HepG2 (cell line): ENCODE data around the gene KRT32. TPM values are rescaled to one million over a fixed set of nuclear protein-coding genes. Genes with fewer than 3 reads are reported as not detected.

Experiments used
- ATAC-seq: fragments of 200-7000 bp; cut with Tn5 transposase; 3 replicates; pipeline ENCODE4 v1.9.1; 2020; ENCODE audit warnings: mild to moderate bottlenecking, moderate library complexity
- BruUV-seq: library from RNA; stranded (reverse); fragments of 400-500 nt; replicated peaks from 2 replicates; lab custom pipeline; 2021; lab: Mats Ljungman, UMichigan
- CTCF ChIA-PET: fragments of 300-600 bp; formaldehyde crosslinking; extraction: SDS; loops from one replicate; lab custom pipeline; 2021; ENCODE audit warnings: low total read pairs, inconsistent platforms, low intra/inter-chr PET ratio; lab: Yijun Ruan, JAX
- POLR2A ChIA-PET: fragments of 350-600 bp; sonication (Branson Sonifier 250); formaldehyde crosslinking; loops from one replicate; lab custom pipeline; 2020; ENCODE audit warnings: antibody characterized with exemption, inconsistent platforms; lab: Yijun Ruan, JAX
- DNase-seq: peaks from one replicate; pipeline ENCODE4 v3.0.0-alpha.2; 2015; ENCODE audit warnings: low spot score
- FAIRE-seq: peaks from 3 replicates; lab custom pipeline; 2011; peaks lifted over from hg19 to GRCh38; lab: Jason Lieb, UNC
- H2AFZ ChIP-seq: one replicate; pipeline ENCODE4 v1.6.1; 2011; ENCODE audit warnings: low read length, inconsistent platforms
- H3K27ac ChIP-seq: fragments of 300-600 bp; 3 replicates; pipeline ENCODE4 v1.8.0; 2011; ENCODE audit warnings: mixed run types, mild to moderate bottlenecking, mixed read lengths, low read length, inconsistent platforms; ENCODE audit not compliant: insufficient read depth; ENCODE audit errors: extremely low read length
- H3K27me3 ChIP-seq, 2 experiments: fragments of 200-600 bp in 1 of 2; 2 replicates in 1 of 2; 3 replicates in 1 of 2; pipeline versions ENCODE4 v1.6.0 to v1.8.0; 2011; ENCODE audit warnings: low read length in 2 of 2, mild to moderate bottlenecking in 2 of 2, moderate library complexity in 2 of 2, inconsistent platforms in 1 of 2; ENCODE audit not compliant: insufficient read depth in 2 of 2, control insufficient read depth in 1 of 2
- H3K36me3 ChIP-seq, 2 experiments: fragments of 200-600 bp in 1 of 2; replicated peaks in 1 of 2; 2 replicates in 1 of 2; 3 replicates in 1 of 2; pipeline versions ENCODE4 v1.5.1 to v1.8.0; 2011; ENCODE audit warnings: low read length in 2 of 2, inconsistent platforms in 1 of 2; ENCODE audit not compliant: insufficient read depth in 2 of 2, control insufficient read depth in 1 of 2
- H3K4me1 ChIP-seq: 2 replicates; pipeline ENCODE4 v1.5.1; 2012; ENCODE audit warnings: low read length, inconsistent platforms; ENCODE audit not compliant: insufficient read depth
- H3K4me2 ChIP-seq: 2 replicates; pipeline ENCODE4 v1.6.0; 2011; ENCODE audit warnings: low read depth, low read length, inconsistent platforms
- H3K4me3 ChIP-seq, 3 experiments: fragments of 200-600 bp in 1 of 3; sonication (generic), shearing (Covaris generic) in 1 of 3; replicated peaks in 1 of 3; 2 replicates each; pipeline ENCODE4 v1.5.1; 2011 to 2016; ENCODE audit warnings: low read length in 3 of 3, inconsistent platforms in 2 of 3, low read depth in 2 of 3, mild to moderate bottlenecking in 2 of 3, control low read depth in 1 of 3, mixed read lengths in 1 of 3; ENCODE audit not compliant: insufficient read depth in 1 of 3
- H3K79me2 ChIP-seq: one replicate; pipeline ENCODE4 v1.6.1; 2011; ENCODE audit warnings: low read length, inconsistent platforms; ENCODE audit not compliant: insufficient read depth
- H3K9ac ChIP-seq: 2 replicates; pipeline ENCODE4 v1.6.0; 2011; ENCODE audit warnings: mild to moderate bottlenecking, low read depth, low read length, inconsistent platforms; ENCODE audit not compliant: insufficient read depth
- H3K9me3 ChIP-seq: 2 replicates; pipeline ENCODE4 v1.5.1; 2012; ENCODE audit warnings: mild to moderate bottlenecking, low read length
- H4K20me1 ChIP-seq: 2 replicates; pipeline ENCODE4 v1.6.0; 2011; ENCODE audit warnings: inconsistent platforms, mild to moderate bottlenecking, low read length, moderate library complexity; ENCODE audit not compliant: insufficient read depth
- AFF4 ChIP-seq: sonication (generic); formaldehyde crosslinking; IDR thresholded peaks from 2 replicates; pipeline ENCODE4 v1.4.0; 2020; ENCODE audit warnings: missing genetic modification reagents
- AGO1 ChIP-seq: fragments of 200-400 bp; formaldehyde crosslinking; IDR thresholded peaks from 2 replicates; pipeline ENCODE4 v1.6.1; 2017; ENCODE audit warnings: mild to moderate bottlenecking, low read depth, low read length, moderate library complexity; ENCODE audit not compliant: poor library complexity, severe bottlenecking
- ATF3 ChIP-seq: sonication (generic); formaldehyde crosslinking; IDR thresholded peaks from 2 replicates; pipeline ENCODE4 v1.4.0; 2020; ENCODE audit warnings: missing genetic modification reagents
- MXD1 ChIP-seq: sonication (generic); formaldehyde crosslinking; IDR thresholded peaks from 2 replicates; pipeline ENCODE4 v1.4.0; 2020; ENCODE audit warnings: mild to moderate bottlenecking, missing genetic modification reagents
- NR0B2 ChIP-seq: sonication (generic); formaldehyde crosslinking; IDR thresholded peaks from 2 replicates; pipeline ENCODE4 v1.4.0; 2020; ENCODE audit warnings: mild to moderate bottlenecking, missing genetic modification reagents
- SAP130 ChIP-seq: IDR thresholded peaks from 2 replicates; pipeline ENCODE4 v1.6.1; 2016; ENCODE audit warnings: low read depth
- SMC3 ChIP-seq: IDR thresholded peaks from 2 replicates; pipeline ENCODE4 v1.6.1; 2011; ENCODE audit warnings: low read length, improper control_type of control experiment
- XRCC5 ChIP-seq: fragments of 200-400 bp; formaldehyde crosslinking; optimal IDR thresholded peaks from 2 replicates; pipeline ENCODE3; 2017; ENCODE audit warnings: mild to moderate bottlenecking, low read length
- ZFP62 ChIP-seq: sonication (generic); formaldehyde crosslinking; IDR thresholded peaks from 2 replicates; pipeline ENCODE4 v1.4.0; 2020; ENCODE audit warnings: missing genetic modification reagents
- ZFP82 ChIP-seq: sonication (generic); formaldehyde crosslinking; IDR thresholded peaks from 2 replicates; pipeline ENCODE4 v1.5.1; 2020; ENCODE audit warnings: mild to moderate bottlenecking, missing genetic modification reagents, borderline replicate concordance
- ZFY ChIP-seq: sonication (generic); formaldehyde crosslinking; IDR thresholded peaks from 2 replicates; pipeline ENCODE4 v1.4.0; 2020; ENCODE audit warnings: missing genetic modification reagents
- ZNF281 ChIP-seq: sonication (generic); formaldehyde crosslinking; IDR thresholded peaks from 2 replicates; pipeline ENCODE4 v1.4.0; 2020; ENCODE audit warnings: missing genetic modification reagents, borderline replicate concordance
- ZNF619 ChIP-seq: sonication (generic); formaldehyde crosslinking; IDR thresholded peaks from 2 replicates; pipeline ENCODE4 v1.4.0; 2020; ENCODE audit warnings: mild to moderate bottlenecking, missing genetic modification reagents
- ZNF713 ChIP-seq: sonication (generic); formaldehyde crosslinking; IDR thresholded peaks from 2 replicates; pipeline ENCODE4 v1.4.0; 2020; ENCODE audit warnings: mild to moderate bottlenecking, missing genetic modification reagents
- ZNF788 ChIP-seq: sonication (generic); formaldehyde crosslinking; IDR thresholded peaks from 2 replicates; pipeline ENCODE4 v1.5.0; 2020; ENCODE audit warnings: mild to moderate bottlenecking, missing genetic modification reagents, borderline replicate concordance
- WGBS: methylation state at CpG from one replicate; pipeline ENCODE4 v1.1.6; 2017; ENCODE audit warnings: low lambda C conversion rate; 5-methylcytosine and 5-hydroxymethylcytosine counted together
- in situ Hi-C: cut with HindIII; loops from 2 replicates; pipeline ENCODE4 v1.10.0; 2017; ENCODE audit warnings: low pct_unique_long_range_greater_than_20kb; ENCODE audit not compliant: extremely low pct_ligation_motif_present
- intact Hi-C: fragments of 100-400 bp; cut with micrococcal nuclease; formaldehyde crosslinking; loops from one replicate; pipeline ENCODE4 v1.10.0; 2022; ENCODE audit not compliant: unreplicated experiment
- polyA plus RNA-seq, 8 experiments: library from polyadenylated mRNA; depleted of rRNA in 3 of 8; stranded (reverse) in 7 of 8; unstranded in 1 of 8; fragments of >200 nt; fragmentation: Illumina TruSeq in 4 of 8; extraction: Trizol in 4 of 8; gene quantifications; 2 replicates each; pipeline versions ENCODE4 v1.2.1 to v1.2.3, GENCODE V29; 2011 to 2016; ENCODE audit warnings: low read depth in 4 of 8, missing spikeins in 1 of 8, mixed read lengths in 1 of 8; ENCODE audit not compliant: insufficient read depth in 1 of 8
- total RNA-seq, 5 experiments: library from RNA; depleted of rRNA; stranded (reverse); fragments of >200 nt; fragmentation: Illumina TruSeq; extraction: Trizol; gene quantifications; 2 replicates each; pipeline ENCODE4 v1.2.3, GENCODE V29; 2016; ENCODE audit warnings: low read depth in 1 of 5

The KRT32 gene
- total and polyA plus RNA-seq, 2 of the 13 experiments (the other 11 are each of a cell fraction or from before 2014, with no cell fraction given) = not detected

- no peak overlapping the region for H3K9ac ChIP-seq
- 29% methylated on average over 23 of the region's 29 CpGs for WGBS
- no peaks in the 10 kb centered on the region for H3K9me3 ChIP-seq
- H3K36me3 ChIP-seq = no peaks in the 10 kb centered on the region
- no peaks in the 10 kb centered on the region for H3K4me1 ChIP-seq
- BruUV-seq = no TSS peak
- intact Hi-C loops (no loop called here), in situ Hi-C loops (loop anchor here (5.0 kb wide), 1 partner anchor 60 kb away; no protein-coding TSS in a partner anchor)
- H3K27ac ChIP-seq = no peak overlapping the region
- no peaks in the 10 kb centered on the region for H3K79me2 ChIP-seq
- H3K4me2 ChIP-seq = no peak overlapping the region
- no peaks in the 10 kb centered on the region for H4K20me1 ChIP-seq
- no peak overlapping the region for H2AFZ ChIP-seq
- peak; percentile 42 for DNase-seq
- no peak overlapping the region for H3K4me3 ChIP-seq
- ChIA-PET POLR2A (interaction anchor here (1.4 kb wide), 1 partner anchor 41 kb away, joined by 3 read pairs; the partner anchor contains the start of gene KRT19), CTCF (interaction anchor here (0.9 to 3.9 kb wide), 8 partner anchors 10 to 630 kb away, joined by 3 to 39 read pairs (median 4); no protein-coding TSS in a partner anchor)
- peak; percentile 86 for FAIRE-seq
- H3K27me3 ChIP-seq = peaks cover 1 to 45% of the 10 kb centered on the region in 2 experiments; a peak in 4 of 5 replicates
- peak; percentile 87 for ATAC-seq
- TF ChIP-seq AFF4 (CRISPR knock-in tag) (no peak), SMC3 (peak; percentile 68), MXD1 (CRISPR knock-in tag) (0 out of 2 replicates have a peak, but pooled peaks have one; percentile 55), ZFY (CRISPR knock-in tag) (peak; percentile 46; the same call in 1 of the 2 replicates), ZNF713 (CRISPR knock-in tag) (0 out of 2 replicates have a peak, but pooled peaks have one; percentile 28), XRCC5 (peak; percentile 23), ZFP82 (no peak), NR0B2 (CRISPR knock-in tag) (0 out of 2 replicates have a peak, but pooled peaks have one; percentile 20), SAP130 (peak; percentile 16; the same call in 1 of the 2 replicates), ZNF619 (CRISPR knock-in tag) (0 out of 2 replicates have a peak, but pooled peaks have one; percentile 28), ATF3 (CRISPR knock-in tag) (0 out of 2 replicates have a peak, but pooled peaks have one; percentile 19), AGO1 (peak; percentile 30), ZNF281 (CRISPR knock-in tag) (no peak), ZNF788 (0 out of 2 replicates have a peak, but pooled peaks have one; percentile 34), ZFP62 (CRISPR knock-in tag) (no peak)
These were observed 19.8 kb upstream of the KRT32 start for GRCh38 chr17:41486809-41487530.
